Measurements from ENCODE around the gene UNC5C. TPM values are rescaled to one million over a fixed set of nuclear protein-coding genes. Genes with fewer than 3 reads are reported as not detected.

Gene UNC5C
- total and polyA plus RNA-seq, 2 of the 8 experiments (the other 6 are each of a cell fraction or from before 2014, with no cell fraction given): 0.30 to 1.3 TPM

GRCh38 chr4:95209927-95210326 lies 338.8 kb downstream of the UNC5C start:
- H3K79me2 ChIP-seq (ENCODE audit: control insufficient read depth in 1 of 2, insufficient read depth in 2 of 2, low read length in 2 of 2): no peaks in the 10 kb centered on the region
- H3K79me1 ChIP-seq (ENCODE audit: low read depth, low read length): no peaks in the 10 kb centered on the region
- H3K18ac ChIP-seq (ENCODE audit: extremely low read depth, low read length): no peak overlapping the region
- no peak overlapping the region for H2BK12ac ChIP-seq (ENCODE audit: low read depth, low read length)
- no peak overlapping the region for H4K8ac ChIP-seq (ENCODE audit: extremely low read depth, insufficient read depth, low read length)
- H2BK5ac ChIP-seq (ENCODE audit: low read depth, low read length): no peak overlapping the region
- H3K14ac ChIP-seq (ENCODE audit: insufficient read length): no peak overlapping the region
- no peak for FAIRE-seq
- H2BK120ac ChIP-seq (replicated peaks; ENCODE audit: low read depth, low read length): no peak overlapping the region
- H3K9ac ChIP-seq (replicated peaks in 1 of 4; ENCODE audit: extremely low read depth in 1 of 4, low read depth in 3 of 4, low read length in 3 of 4): no peak overlapping the region
- no peak overlapping the region for H3K4me2 ChIP-seq (ENCODE audit: insufficient read depth in 1 of 2, low read depth in 2 of 2, low read length in 2 of 2)
- no peak overlapping the region for H3K23ac ChIP-seq (ENCODE audit: insufficient read length)
- no peak overlapping the region for H2BK20ac ChIP-seq (ENCODE audit: low read length)
- CTCF ChIA-PET (ENCODE audit: partially characterized antibody): interaction anchor here (1.4 kb wide), 1 partner anchor 32 kb away, joined by 3 read pairs; no protein-coding TSS in a partner anchor
- no peak overlapping the region for H2AK5ac ChIP-seq (ENCODE audit: low read depth, low read length)
- H3K4me3 ChIP-seq (ENCODE audit: extremely low read depth in 1 of 4, insufficient read depth in 2 of 4, low read depth in 3 of 4, low read length in 4 of 4): no peak overlapping the region
- WGBS, 2 experiments (ENCODE audit: extremely low coverage in 1 of 2, insufficient coverage in 1 of 2, insufficient read length in 1 of 2, insufficient replicate concordance in 2 of 2, low coverage in 1 of 2, low lambda C conversion rate in 2 of 2, missing lambda C conversion rate in 1 of 2): 87% methylated on average over 1 of the region's 1 CpG; no CpG with 5 or more reads in 1 of the 2 experiments
- no peak overlapping the region for H4K5ac ChIP-seq (ENCODE audit: insufficient read length, low read depth, low read length)
- no peaks in the 10 kb centered on the region for H4K20me1 ChIP-seq (replicated peaks in 1 of 2; ENCODE audit: control insufficient read depth in 1 of 2, insufficient read depth in 2 of 2, low read length in 2 of 2)
- H3K27me3 ChIP-seq (replicated peaks in 1 of 4; ENCODE audit: control insufficient read depth in 3 of 4, extremely low read depth in 1 of 4, insufficient read depth in 3 of 4, low read length in 3 of 4): no peaks in the 10 kb centered on the region
- DNase-seq (ENCODE audit: low read depth in 1 of 2, low spot score in 2 of 2): no peak
- H3K4ac ChIP-seq (replicated peaks; ENCODE audit: insufficient read length, low read depth, low read length): no peak overlapping the region
- H2BK15ac ChIP-seq (ENCODE audit: low read length): no peak overlapping the region
- no peak overlapping the region for H3K27ac ChIP-seq (ENCODE audit: low read depth, low read length)
- H3K9me3 ChIP-seq (ENCODE audit: insufficient read depth in 2 of 2, low read depth in 1 of 2, low read length in 1 of 2): no peaks in the 10 kb centered on the region
- H2AFZ ChIP-seq (ENCODE audit: low read length): no peak overlapping the region
- H3K56ac ChIP-seq (replicated peaks; ENCODE audit: insufficient read length, low read depth, low read length): no peak overlapping the region
- TF ChIP-seq BRCA1 (IDR thresholded peaks at IDR 0.05; ENCODE audit: low read depth, low read length): no peak
- no peak for TF ChIP-seq JUN (IDR thresholded peaks at IDR 0.05; ENCODE audit: low read depth, low read length)
- TF ChIP-seq SIX5 (IDR thresholded peaks at IDR 0.05; ENCODE audit: low read depth, low read length): no peak
- TF ChIP-seq BCL11A (IDR thresholded peaks at IDR 0.05; ENCODE audit: low read depth in 2 of 2, low read length in 2 of 2): no peak
- TF ChIP-seq TBP (IDR thresholded peaks at IDR 0.05; ENCODE audit: low read depth, low read length): no peak
- TF ChIP-seq, protein P1, sequence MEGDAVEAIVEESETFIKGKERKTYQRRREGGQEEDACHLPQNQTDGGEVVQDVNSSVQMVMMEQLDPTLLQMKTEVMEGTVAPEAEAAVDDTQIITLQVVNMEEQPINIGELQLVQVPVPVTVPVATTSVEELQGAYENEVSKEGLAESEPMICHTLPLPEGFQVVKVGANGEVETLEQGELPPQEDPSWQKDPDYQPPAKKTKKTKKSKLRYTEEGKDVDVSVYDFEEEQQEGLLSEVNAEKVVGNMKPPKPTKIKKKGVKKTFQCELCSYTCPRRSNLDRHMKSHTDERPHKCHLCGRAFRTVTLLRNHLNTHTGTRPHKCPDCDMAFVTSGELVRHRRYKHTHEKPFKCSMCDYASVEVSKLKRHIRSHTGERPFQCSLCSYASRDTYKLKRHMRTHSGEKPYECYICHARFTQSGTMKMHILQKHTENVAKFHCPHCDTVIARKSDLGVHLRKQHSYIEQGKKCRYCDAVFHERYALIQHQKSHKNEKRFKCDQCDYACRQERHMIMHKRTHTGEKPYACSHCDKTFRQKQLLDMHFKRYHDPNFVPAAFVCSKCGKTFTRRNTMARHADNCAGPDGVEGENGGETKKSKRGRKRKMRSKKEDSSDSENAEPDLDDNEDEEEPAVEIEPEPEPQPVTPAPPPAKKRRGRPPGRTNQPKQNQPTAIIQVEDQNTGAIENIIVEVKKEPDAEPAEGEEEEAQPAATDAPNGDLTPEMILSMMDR (IDR thresholded peaks at IDR 0.05; ENCODE audit: control extremely low read depth in 1 of 3, insufficient read depth in 1 of 3, low read depth in 1 of 3, low read length in 3 of 3): no peak
- no peak for TF ChIP-seq ASH2L (IDR thresholded peaks at IDR 0.05; ENCODE audit: low read length)
- TF ChIP-seq SIRT6 (IDR thresholded peaks at IDR 0.05; ENCODE audit: low read length): no peak
- TF ChIP-seq SP4 (IDR thresholded peaks at IDR 0.05; ENCODE audit: low read length): no peak
- TF ChIP-seq MAFK (IDR thresholded peaks at IDR 0.05; ENCODE audit: low read depth, low read length): no peak
- TF ChIP-seq, protein P2, sequence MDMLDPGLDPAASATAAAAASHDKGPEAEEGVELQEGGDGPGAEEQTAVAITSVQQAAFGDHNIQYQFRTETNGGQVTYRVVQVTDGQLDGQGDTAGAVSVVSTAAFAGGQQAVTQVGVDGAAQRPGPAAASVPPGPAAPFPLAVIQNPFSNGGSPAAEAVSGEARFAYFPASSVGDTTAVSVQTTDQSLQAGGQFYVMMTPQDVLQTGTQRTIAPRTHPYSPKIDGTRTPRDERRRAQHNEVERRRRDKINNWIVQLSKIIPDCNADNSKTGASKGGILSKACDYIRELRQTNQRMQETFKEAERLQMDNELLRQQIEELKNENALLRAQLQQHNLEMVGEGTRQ (IDR thresholded peaks at IDR 0.05; ENCODE audit: low read length): no peak
- H3K36me3 ChIP-seq (ENCODE audit: control insufficient read depth in 2 of 4, insufficient read depth in 4 of 4, low read length in 3 of 4): no peaks in the 10 kb centered on the region
- no peaks in the 10 kb centered on the region for H3K23me2 ChIP-seq (ENCODE audit: low read depth, low read length)
- POLR2A ChIA-PET (ENCODE audit: partially characterized antibody): no interaction called here
- no peaks in the 10 kb centered on the region for H3K4me1 ChIP-seq (replicated peaks in 1 of 4; ENCODE audit: control insufficient read depth in 3 of 4, insufficient read depth in 4 of 4, low read length in 3 of 4)
- no peak overlapping the region for H4K91ac ChIP-seq (replicated peaks; ENCODE audit: insufficient read length, low read length)
